Gastrocnemius medialis (tissue), 4 donors: ENCODE measurements around the gene FSIP2.

Experiments
- POLR2A ChIP-seq, 2 donors: fragments of 450-650 bp; IDR thresholded peaks; one replicate each; pipeline ENCODE4 v1.6.1; 2017; ENCODE audit warnings: antibody characterized with exemption in 2 of 2, mild to moderate bottlenecking in 2 of 2, moderate library complexity in 2 of 2
- TF ChIP-seq, protein P1 (sequence below), 5 experiments: fragments of 450-650 bp in 3 of 5; fragments of 200-600 bp in 2 of 5; sonication (generic) in 2 of 5; IDR thresholded peaks in 4 of 5; conservative IDR thresholded peaks in 1 of 5; 1 replicate in 4 of 5; 2 replicates in 1 of 5; pipeline ENCODE4 v1.5.1; 2016 to 2019; ENCODE audit warnings: antibody characterized with exemption in 5 of 5, mild to moderate bottlenecking in 3 of 5, moderate library complexity in 3 of 5

GRCh38 chr2:185823773-185824172 lies 85.2 kb downstream of the FSIP2 start:
- TF ChIP-seq, protein P1, sequence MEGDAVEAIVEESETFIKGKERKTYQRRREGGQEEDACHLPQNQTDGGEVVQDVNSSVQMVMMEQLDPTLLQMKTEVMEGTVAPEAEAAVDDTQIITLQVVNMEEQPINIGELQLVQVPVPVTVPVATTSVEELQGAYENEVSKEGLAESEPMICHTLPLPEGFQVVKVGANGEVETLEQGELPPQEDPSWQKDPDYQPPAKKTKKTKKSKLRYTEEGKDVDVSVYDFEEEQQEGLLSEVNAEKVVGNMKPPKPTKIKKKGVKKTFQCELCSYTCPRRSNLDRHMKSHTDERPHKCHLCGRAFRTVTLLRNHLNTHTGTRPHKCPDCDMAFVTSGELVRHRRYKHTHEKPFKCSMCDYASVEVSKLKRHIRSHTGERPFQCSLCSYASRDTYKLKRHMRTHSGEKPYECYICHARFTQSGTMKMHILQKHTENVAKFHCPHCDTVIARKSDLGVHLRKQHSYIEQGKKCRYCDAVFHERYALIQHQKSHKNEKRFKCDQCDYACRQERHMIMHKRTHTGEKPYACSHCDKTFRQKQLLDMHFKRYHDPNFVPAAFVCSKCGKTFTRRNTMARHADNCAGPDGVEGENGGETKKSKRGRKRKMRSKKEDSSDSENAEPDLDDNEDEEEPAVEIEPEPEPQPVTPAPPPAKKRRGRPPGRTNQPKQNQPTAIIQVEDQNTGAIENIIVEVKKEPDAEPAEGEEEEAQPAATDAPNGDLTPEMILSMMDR (IDR thresholded peaks at IDR 0.05 in 4 of 5, conservative IDR thresholded peaks at IDR 0.05 in 1 of 5): no peak
- no peak for TF ChIP-seq POLR2A (IDR thresholded peaks at IDR 0.05)
